Germinal center (tissue), 1 donor: ENCODE results near the gene PMPCA.

ENCODE experiments used
- DNase-seq: peaks from one replicate; pipeline ENCODE4 v3.0.0; 2012; ENCODE audit warnings: mixed read lengths, low spot score

The PMPCA gene

GRCh38 chr9:136373300-136374182, 36.9 kb upstream of the PMPCA start, which contains the start of gene CARD9:
Gene CARD9 (minus strand): TSS chr9:136373669. CDS start chr9:136372078, 1,591 bp downstream.
- no peak for DNase-seq

- no peak for DNase-seq
Observed at GRCh38 chr9:136374183-136374575, 36.3 kb upstream of the PMPCA start.

- DNase-seq, result no peak
Observed at GRCh38 chr9:136375096-136375495, 35.4 kb upstream of the PMPCA start.

DNA sequence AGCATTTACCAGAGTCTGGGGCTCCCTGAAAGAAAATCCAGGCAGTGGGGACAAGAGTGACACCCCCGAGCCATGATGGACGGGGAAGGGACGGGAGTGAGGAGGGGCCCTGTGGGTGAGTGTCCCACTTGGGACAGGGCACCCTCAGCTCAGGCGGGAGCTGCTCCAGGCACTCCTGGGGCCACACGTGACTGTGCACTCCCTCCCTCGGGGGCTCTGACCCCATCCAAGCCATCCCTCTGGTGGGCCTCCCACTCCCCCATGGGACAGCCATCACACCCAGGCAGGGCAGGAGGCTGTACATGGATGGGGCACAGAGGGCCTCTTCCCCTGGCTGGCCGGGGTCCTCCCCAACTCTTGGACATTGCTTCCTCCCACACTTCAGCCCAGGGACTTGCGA, 34.0 kb upstream of the PMPCA start:
- no peak for DNase-seq

GRCh38 chr9:136377341-136378169, 32.9 kb upstream of the PMPCA start:
- DNase-seq, result no peak

GRCh38 chr9:136378170-136379002, 32.1 kb upstream of the PMPCA start:
- no peak for DNase-seq

DNA sequence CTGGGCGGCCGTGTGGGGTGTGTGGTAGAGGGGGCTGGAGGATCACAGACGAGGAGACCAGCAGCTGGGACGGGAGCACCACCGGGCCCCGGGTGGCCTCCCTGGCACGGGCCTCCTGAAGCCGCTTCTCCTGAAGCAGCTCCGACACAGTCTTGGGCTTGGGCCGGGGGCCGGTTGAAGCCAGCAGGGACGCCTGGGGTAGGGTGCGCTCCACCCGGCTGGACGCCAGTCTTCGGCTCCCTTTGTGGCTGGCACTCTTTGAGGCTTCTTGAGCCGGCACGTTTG, 31.5 kb upstream of the PMPCA start:
- no peak for DNase-seq

DNA sequence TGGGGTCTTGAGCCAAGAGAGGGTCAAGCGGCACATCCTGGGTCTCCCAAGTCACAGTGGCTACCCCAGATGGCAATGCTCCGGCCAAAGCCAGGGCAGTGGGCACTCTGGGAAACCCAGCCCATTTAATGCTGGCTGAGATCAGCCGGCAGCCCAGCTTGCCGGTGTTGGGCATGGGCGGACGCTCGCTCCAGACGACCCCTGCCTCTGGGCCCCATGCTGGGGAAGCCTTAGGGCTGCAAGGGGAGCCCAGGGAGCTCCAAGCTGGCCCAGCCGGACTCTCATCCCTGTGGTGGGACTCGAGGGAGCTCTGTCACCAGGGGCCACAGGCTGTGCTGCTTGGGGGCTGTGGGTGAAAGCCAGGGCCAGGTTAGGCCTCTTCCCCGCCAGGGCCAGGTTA, 31.1 kb upstream of the PMPCA start:
- DNase-seq, result no peak

DNA sequence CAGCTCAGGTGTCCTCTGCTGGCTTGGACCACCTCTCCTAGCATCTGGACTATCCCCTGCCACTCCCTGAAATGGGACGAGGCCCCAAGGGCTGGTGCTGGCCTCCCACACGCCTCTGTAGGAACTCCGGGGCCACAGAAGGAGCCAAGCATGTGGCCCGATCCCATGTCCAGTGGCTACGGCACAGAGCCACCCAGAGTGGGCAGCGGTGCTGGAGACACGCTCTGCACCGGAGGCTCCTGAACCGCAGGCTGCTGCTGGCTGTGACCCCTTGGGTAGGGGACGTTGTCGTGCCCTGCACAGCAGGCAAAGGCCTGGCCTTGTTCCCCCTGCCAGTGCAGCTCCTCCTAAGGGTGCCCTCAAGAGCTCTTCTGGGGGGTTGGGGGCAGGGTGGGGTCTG, 30.6 kb upstream of the PMPCA start:
- DNase-seq, result no peak

- DNase-seq, result no peak
Observed at GRCh38 chr9:136380381-136380780, 30.1 kb upstream of the PMPCA start.

- no peak for DNase-seq
Observed at GRCh38 chr9:136381311-136381710, 29.1 kb upstream of the PMPCA start.

DNA sequence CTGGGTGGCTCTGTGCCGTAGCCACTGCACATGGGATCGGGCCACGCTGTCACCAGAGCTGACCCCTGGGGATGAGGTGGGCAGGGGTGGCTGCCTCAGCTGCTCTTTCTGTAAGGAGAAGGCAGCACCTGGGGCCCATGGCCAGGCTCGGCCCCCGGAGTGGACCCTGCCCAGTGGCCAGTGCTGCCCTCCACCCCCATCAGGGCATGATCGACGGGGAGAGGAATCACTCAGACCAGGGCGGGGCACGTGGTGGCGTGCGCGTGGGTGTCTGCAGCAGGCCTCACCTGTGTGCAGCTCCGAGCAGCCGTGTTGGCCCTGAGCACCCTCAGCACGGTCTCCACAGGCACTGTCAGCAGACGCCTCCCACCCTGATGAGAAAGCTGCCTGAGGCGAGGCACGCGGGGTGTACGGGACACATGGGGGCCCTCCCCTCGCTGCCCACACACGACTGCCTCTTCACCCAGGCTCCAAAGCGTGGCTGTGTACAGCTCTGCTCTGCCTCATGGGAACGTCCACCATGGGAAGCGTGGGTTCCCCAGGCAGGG, 28.4 kb upstream of the PMPCA start:
- DNase-seq, result no peak

DNA sequence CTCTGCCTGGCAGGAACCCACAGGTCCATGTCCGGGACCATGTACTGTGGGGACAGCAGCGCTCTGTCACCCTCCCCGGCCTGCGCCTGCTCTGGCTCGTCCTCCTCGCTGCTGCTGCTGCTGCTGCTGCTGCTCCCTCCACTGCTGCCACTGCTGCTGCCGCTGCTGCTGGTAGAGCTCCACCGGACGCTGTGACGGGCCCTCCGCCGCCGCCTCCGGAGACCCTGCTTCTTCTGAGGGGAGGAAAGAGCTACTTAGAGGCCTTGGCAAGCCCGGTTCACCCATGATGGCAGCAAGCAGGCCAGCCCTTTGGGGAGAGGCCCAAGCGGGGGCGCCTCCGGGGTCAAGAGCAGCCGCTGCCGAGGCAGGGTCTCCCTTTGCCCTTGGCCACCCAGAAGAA, 27.0 kb upstream of the PMPCA start:
- no peak for DNase-seq

- no peak for DNase-seq
Observed at GRCh38 chr9:136385015-136385414, 25.4 kb upstream of the PMPCA start.

- no peak for DNase-seq
Observed at GRCh38 chr9:136386018-136386417, 24.4 kb upstream of the PMPCA start.

- no peak for DNase-seq
Observed at GRCh38 chr9:136387217-136387616, 23.2 kb upstream of the PMPCA start.

DNA sequence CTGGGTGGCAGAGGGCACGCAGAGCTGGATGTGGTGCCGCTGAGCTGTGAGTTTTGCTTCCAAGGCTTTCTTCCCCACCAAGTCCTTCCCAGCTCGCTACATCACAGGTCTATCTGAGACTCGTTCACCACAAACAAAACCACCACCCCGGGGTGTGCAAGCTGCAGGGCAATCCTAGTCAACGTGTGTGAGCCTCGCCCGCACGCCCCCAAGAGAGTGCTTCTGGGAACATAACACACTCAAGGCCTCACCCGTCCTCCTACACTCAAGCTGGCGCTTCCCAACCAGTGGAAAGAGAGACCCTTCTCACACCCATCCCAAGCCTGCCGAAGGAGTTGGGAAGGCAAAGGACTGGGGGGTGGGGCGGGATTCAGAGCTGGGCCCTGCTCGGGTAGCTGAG, 21.1 kb upstream of the PMPCA start:
- DNase-seq, result no peak

GRCh38 chr9:136391737-136392537, 18.5 kb upstream of the PMPCA start:
- DNase-seq, result no peak

DNA sequence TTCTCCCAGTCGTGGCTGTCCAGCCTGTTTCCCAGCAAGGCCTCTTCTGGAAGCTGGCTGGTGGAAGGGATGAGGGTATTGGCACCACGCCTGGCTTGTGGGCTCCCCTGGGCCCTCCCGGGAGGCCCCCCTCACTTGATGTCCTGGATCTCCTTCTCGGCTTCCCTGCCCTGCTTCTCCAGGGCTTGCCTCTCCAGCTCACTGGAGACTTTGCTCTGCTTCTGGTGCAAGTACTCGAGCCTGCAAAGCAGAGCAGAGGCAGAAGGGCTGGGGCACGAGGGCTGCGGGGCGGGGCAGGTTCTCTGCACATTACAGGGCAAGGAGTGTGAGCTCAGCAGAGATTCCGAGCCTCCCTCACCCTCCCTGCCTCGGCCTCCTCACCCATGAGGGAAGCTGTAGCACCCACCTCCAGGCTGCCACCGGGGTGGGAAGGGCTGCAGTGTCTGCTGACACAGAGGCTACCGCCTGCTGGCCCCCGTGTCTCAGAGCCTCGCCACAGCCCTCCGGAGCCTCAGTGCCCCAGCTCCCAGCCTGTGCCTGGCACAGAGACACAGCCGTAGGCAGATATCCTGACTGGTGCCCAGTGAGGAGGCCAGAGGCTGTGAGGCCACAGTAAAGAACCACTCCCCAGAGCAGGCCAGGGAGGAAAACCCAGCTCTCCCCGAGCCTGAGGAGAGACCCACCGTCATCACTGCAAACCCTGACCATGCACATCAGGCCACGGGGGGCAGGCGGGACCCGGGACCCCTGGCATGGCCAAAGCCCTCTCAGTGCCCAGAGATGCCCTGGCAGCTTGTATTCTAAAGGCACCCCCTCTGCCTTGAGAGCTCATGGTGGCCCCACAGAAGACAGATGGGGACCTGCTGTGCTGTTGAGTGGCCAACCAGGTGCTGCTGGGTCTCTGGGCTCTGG, 17.7 kb upstream of the PMPCA start:
- no peak for DNase-seq

DNA sequence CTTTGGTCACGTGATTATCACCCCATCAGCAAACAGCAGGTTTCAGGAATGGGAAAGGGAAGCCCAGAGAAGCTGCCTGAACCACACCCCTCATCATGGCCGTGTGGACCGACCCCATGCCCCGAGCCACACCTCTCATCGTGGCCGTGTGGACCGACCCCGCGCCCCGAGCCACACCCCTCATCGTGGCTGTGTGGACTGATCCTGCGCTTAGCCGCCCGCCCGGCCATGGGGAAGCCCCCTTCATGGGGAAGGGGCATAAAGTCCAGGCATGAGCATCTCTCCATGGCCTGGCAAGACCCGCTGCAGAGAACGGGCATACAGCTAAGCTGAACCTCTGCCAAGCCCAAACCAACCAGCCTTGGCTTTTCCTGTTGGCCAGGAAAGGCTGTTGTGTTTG, 16.9 kb upstream of the PMPCA start:
- DNase-seq, result no peak
